IMR-90 (cell line): ENCODE measurements around the gene MTRF1L. TPM values are rescaled to one million over a fixed set of nuclear protein-coding genes. Genes with fewer than 3 reads are reported as not detected.
A peak's percentile ranks its signal among the peaks of the same experiment; 100 is the strongest.

Experiments used
- ATAC-seq: fragments of 200-7000 bp; cut with Tn5 transposase; 2 replicates; pipeline ENCODE4 v1.9.1; 2020; ENCODE audit warnings: low read depth, mild to moderate bottlenecking, moderate library complexity
- BruUV-seq: library from RNA; stranded (reverse); fragments of 400-500 nt; replicated peaks from 2 replicates; lab custom pipeline; 2021; lab: Mats Ljungman, UMichigan
- CTCF ChIA-PET: fragments of 300-600 bp; formaldehyde crosslinking; extraction: SDS; loops from one replicate; lab custom pipeline; 2021; ENCODE audit warnings: antibody characterized with exemption; lab: Yijun Ruan, JAX
- POLR2A ChIA-PET: fragments of 300-600 bp; sonication (Branson Sonifier 250); formaldehyde crosslinking; loops from one replicate; lab custom pipeline; 2022; ENCODE audit warnings: antibody characterized with exemption; ENCODE audit not compliant: unreplicated experiment; lab: Charles Lee
- DNase-seq: peaks from one replicate; pipeline ENCODE4 v3.0.0; 2013
- H2AFZ ChIP-seq: replicated peaks from 2 replicates; pipeline ENCODE3; 2013; ENCODE audit warnings: low read length, mild to moderate bottlenecking; ENCODE audit not compliant: poor library complexity
- H2AK5ac ChIP-seq: 2 replicates; pipeline ENCODE4 v1.6.1; 2013; ENCODE audit warnings: low read depth, low read length, inconsistent platforms
- H2AK9ac ChIP-seq: replicated peaks from 2 replicates; pipeline ENCODE3; 2013; ENCODE audit warnings: mild to moderate bottlenecking, low read depth, low read length, moderate library complexity; ENCODE audit not compliant: poor library complexity
- H2BK120ac ChIP-seq: 2 replicates; pipeline ENCODE4 v1.6.1; 2013; ENCODE audit warnings: low read depth, low read length, inconsistent platforms
- H2BK15ac ChIP-seq: 3 replicates; pipeline ENCODE4 v1.6.1; 2013; ENCODE audit warnings: low read depth, low read length, inconsistent platforms
- H2BK20ac ChIP-seq: 2 replicates; pipeline ENCODE4 v1.6.1; 2013; ENCODE audit warnings: low read depth, mild to moderate bottlenecking, inconsistent platforms, low read length, moderate library complexity
- H2BK5ac ChIP-seq: 2 replicates; pipeline ENCODE4 v1.6.1; 2013; ENCODE audit warnings: mild to moderate bottlenecking, low read depth, low read length, inconsistent platforms; ENCODE audit not compliant: poor library complexity, severe bottlenecking
- H3K14ac ChIP-seq: replicated peaks from 2 replicates; pipeline ENCODE4 v1.6.1; 2013; ENCODE audit warnings: low read depth, low read length, inconsistent platforms
- H3K18ac ChIP-seq: 2 replicates; pipeline ENCODE4 v1.6.1; 2013; ENCODE audit warnings: low read depth, low read length, control low read depth
- H3K23ac ChIP-seq: 2 replicates; pipeline ENCODE4 v1.6.1; 2013; ENCODE audit warnings: low read depth, low read length, inconsistent platforms
- H3K27ac ChIP-seq: 2 replicates; pipeline ENCODE4 v1.5.1; 2013; ENCODE audit warnings: mild to moderate bottlenecking, control low read depth, low read length; ENCODE audit not compliant: insufficient read depth
- H3K27me3 ChIP-seq: 2 replicates; pipeline ENCODE4 v1.6.1; 2013; ENCODE audit warnings: low read length; ENCODE audit not compliant: control insufficient read depth, insufficient read depth
- H3K36me3 ChIP-seq: 2 replicates; pipeline ENCODE4 v1.6.1; 2013; ENCODE audit warnings: low read length, mixed read lengths; ENCODE audit not compliant: control insufficient read depth, insufficient read depth
- H3K4ac ChIP-seq: 2 replicates; pipeline ENCODE4 v1.6.1; 2013; ENCODE audit warnings: low read depth, low read length, inconsistent platforms
- H3K4me1 ChIP-seq: 2 replicates; pipeline ENCODE4 v1.6.1; 2013; ENCODE audit warnings: low read length, mixed read lengths; ENCODE audit not compliant: control insufficient read depth, insufficient read depth
- H3K4me2 ChIP-seq: 2 replicates; pipeline ENCODE4 v1.6.1; 2013; ENCODE audit warnings: low read depth, mild to moderate bottlenecking, control low read depth, low read length, moderate library complexity
- H3K4me3 ChIP-seq: 2 replicates; pipeline ENCODE4 v1.5.1; 2013; ENCODE audit warnings: low read depth, mild to moderate bottlenecking, control low read depth, low read length, moderate library complexity; ENCODE audit not compliant: insufficient read depth
- H3K56ac ChIP-seq: 2 replicates; pipeline ENCODE4 v1.6.1; 2013; ENCODE audit warnings: low read length, inconsistent platforms; ENCODE audit not compliant: insufficient read depth; ENCODE audit errors: extremely low read depth
- H3K79me1 ChIP-seq, 2 experiments: 2 replicates each; pipeline ENCODE4 v1.6.1; 2013; ENCODE audit warnings: low read length in 2 of 2, inconsistent platforms in 1 of 2, low read depth in 1 of 2
- H3K9ac ChIP-seq: 2 replicates; pipeline ENCODE4 v1.6.1; 2013; ENCODE audit warnings: low read depth, low read length, control low read depth
- H3K9me1 ChIP-seq: 2 replicates; pipeline ENCODE4 v1.6.1; 2013; ENCODE audit warnings: low read length, inconsistent platforms; ENCODE audit not compliant: insufficient read depth
- H3K9me3 ChIP-seq: 2 replicates; pipeline ENCODE4 v1.6.1; 2013; ENCODE audit warnings: low read length; ENCODE audit not compliant: control insufficient read depth, insufficient read depth
- H4K20me1 ChIP-seq: 2 replicates; pipeline ENCODE4 v1.6.1; 2013; ENCODE audit warnings: low read length, inconsistent platforms; ENCODE audit not compliant: insufficient read depth
- H4K5ac ChIP-seq: 2 replicates; pipeline ENCODE4 v1.6.1; 2013; ENCODE audit warnings: mild to moderate bottlenecking, low read depth, low read length, control low read depth
- H4K8ac ChIP-seq, 2 experiments: 2 replicates each; pipeline ENCODE4 v1.6.1; 2013; ENCODE audit warnings: low read depth in 2 of 2, low read length in 2 of 2, control low read depth in 1 of 2, inconsistent platforms in 1 of 2
- H4K91ac ChIP-seq: 2 replicates; pipeline ENCODE4 v1.6.1; 2013; ENCODE audit warnings: low read depth, low read length, inconsistent platforms; ENCODE audit not compliant: insufficient read depth
- CEBPB ChIP-seq: IDR thresholded peaks from 2 replicates; pipeline ENCODE4 v1.6.1; 2012; ENCODE audit warnings: low read depth, low read length, improper control_type of control experiment
- CHD1 ChIP-seq: IDR thresholded peaks from 2 replicates; pipeline ENCODE4 v1.6.1; 2012; ENCODE audit warnings: low read depth, low read length, improper control_type of control experiment
- ELK1 ChIP-seq: fragments of 150-350 bp; IDR thresholded peaks from 2 replicates; pipeline ENCODE4 v1.6.1; 2016; ENCODE audit warnings: low read depth, mild to moderate bottlenecking, low read length, moderate library complexity, borderline replicate concordance
- MAFK ChIP-seq: IDR thresholded peaks from 2 replicates; pipeline ENCODE4 v1.6.1; 2012; ENCODE audit warnings: low read depth, low read length, improper control_type of control experiment
- MAZ ChIP-seq: IDR thresholded peaks from 2 replicates; pipeline ENCODE4 v1.6.1; 2012; ENCODE audit warnings: low read depth, mild to moderate bottlenecking, low read length, improper control_type of control experiment, moderate library complexity, borderline replicate concordance
- MXI1 ChIP-seq: IDR thresholded peaks from 2 replicates; pipeline ENCODE4 v1.6.1; 2012; ENCODE audit warnings: low read depth, mild to moderate bottlenecking, low read length, moderate library complexity, borderline replicate concordance
- RCOR1 ChIP-seq: IDR thresholded peaks from 2 replicates; pipeline ENCODE4 v1.6.1; 2012; ENCODE audit warnings: mild to moderate bottlenecking, low read length, improper control_type of control experiment; ENCODE audit not compliant: insufficient replicate concordance
- RFX5 ChIP-seq: IDR thresholded peaks from 2 replicates; pipeline ENCODE4 v1.8.0; 2012; ENCODE audit warnings: low read depth, mild to moderate bottlenecking, low read length, moderate library complexity
- USF2 ChIP-seq: fragments of 150-350 bp; IDR thresholded peaks from 2 replicates; pipeline ENCODE4 v1.6.1; 2017; ENCODE audit warnings: mild to moderate bottlenecking, antibody characterized with exemption, low read length, low read depth
- WGBS, 2 experiments: methylation state at CpG; one replicate each; pipeline versions ENCODE4 v1.1.5 to v1.1.7; 2013; ENCODE audit warnings: missing lambda C conversion rate in 2 of 2; ENCODE audit not compliant: insufficient read length in 1 of 2; ENCODE audit errors: extremely low coverage in 2 of 2; 5-methylcytosine and 5-hydroxymethylcytosine counted together
- dilution Hi-C: fragments of 300-500 bp; cut with HindIII; formaldehyde crosslinking; loops from one replicate; pipeline ENCODE4 v1.14.3; 2018; ENCODE audit warnings: low sequenced_read_pairs; ENCODE audit not compliant: unreplicated experiment
- in situ Hi-C: fragments of 300-500 bp; cut with MboI; formaldehyde crosslinking; loops from 3 replicates; pipeline ENCODE4 v1.14.3; 2019; ENCODE audit warnings: low sequenced_read_pairs, inconsistent platforms, mixed read lengths
- intact Hi-C: fragments of 100-400 bp; cut with micrococcal nuclease; formaldehyde crosslinking; loops from 2 replicates; pipeline ENCODE4 v1.10.0; 2022
- polyA plus RNA-seq, 3 experiments: library from polyadenylated mRNA; depleted of rRNA; stranded (reverse); fragments of >200 nt; gene quantifications; 2 replicates each; pipeline ENCODE4 v1.2.3, GENCODE V29; 2012; ENCODE audit warnings: low replicate concordance in 1 of 3
- total RNA-seq: library from RNA; depleted of rRNA; stranded (reverse); fragments of >200 nt; gene quantifications from 2 replicates; pipeline ENCODE4 v1.2.3, GENCODE V29; 2012

The MTRF1L gene
- total and polyA plus RNA-seq, 2 of the 4 experiments (the other 2 are of a cell fraction) = 6.9 to 11.1 TPM

- peaks cover 5% of the 10 kb centered on the region; the same call in 1 of the 2 replicates for H3K9me1 ChIP-seq
- H3K18ac ChIP-seq = no peak overlapping the region
- no peak overlapping the region for H3K14ac ChIP-seq
- intact Hi-C loops = loop anchor here (5.0 kb wide), 1 partner anchor 599 kb away; no protein-coding TSS in a partner anchor
- no peak overlapping the region for H4K91ac ChIP-seq
- no peak overlapping the region for H2AK9ac ChIP-seq
- H4K20me1 ChIP-seq = peaks cover 19% of the 10 kb centered on the region
- H2BK20ac ChIP-seq = no peak overlapping the region
- H3K4me1 ChIP-seq = peaks cover 10% of the 10 kb centered on the region
- peak overlapping the region; percentile 81 for H3K4me2 ChIP-seq
- H3K36me3 ChIP-seq = no peaks in the 10 kb centered on the region; the same call in 1 of the 2 replicates
- BruUV-seq = no TSS peak
- H3K9me3 ChIP-seq = no peaks in the 10 kb centered on the region
- POLR2A ChIA-PET = no interaction called here
- H3K27me3 ChIP-seq = no peaks in the 10 kb centered on the region
- CTCF ChIA-PET = interaction anchor here (0.6 kb wide), 2 partner anchors 44 to 206 kb away, joined by 3 read pairs; no protein-coding TSS in a partner anchor
- no peak overlapping the region for H2AK5ac ChIP-seq
- H3K27ac ChIP-seq = no peak overlapping the region
- H4K5ac ChIP-seq = no peak overlapping the region
- H3K9ac ChIP-seq = peak overlapping the region; percentile 39; the same call in 1 of the 2 replicates
- H2AFZ ChIP-seq = no peak overlapping the region
- no CpG with 5 or more reads among the region's 2 CpGs for WGBS, 2 experiments
- H3K23ac ChIP-seq = peak overlapping the region; percentile 61; the same call in 1 of the 2 replicates
- DNase-seq (no peak), ATAC-seq (no peak)
- TF ChIP-seq MXI1 (no peak), MAZ (no peak), RCOR1 (no peak), RFX5 (no peak), CEBPB (no peak), ELK1 (no peak), USF2 (no peak), MAFK (no peak), CHD1 (no peak)
- no peak overlapping the region for H3K4ac ChIP-seq
- peak overlapping the region; percentile 13; the same call in 1 of the 2 replicates for H3K4me3 ChIP-seq
- no peak overlapping the region for H2BK120ac ChIP-seq
- in situ Hi-C loops = no loop called here
- no peak overlapping the region for H2BK15ac ChIP-seq
- H3K79me1 ChIP-seq = peaks cover 4 to 15% of the 10 kb centered on the region in 2 experiments; a peak in 2 of 4 replicates
- no peak overlapping the region for H3K56ac ChIP-seq
- no peak overlapping the region for H4K8ac ChIP-seq
- peak overlapping the region; percentile 27 for H2BK5ac ChIP-seq
- dilution Hi-C loops = no loop called here
Measured at GRCh38 chr6:152981219-152981618, 21.3 kb downstream of the MTRF1L start.
